HEK293T (cell line): Measurements from ENCODE around the gene PRKAR1B.

Source experiments
- CTCF ChIA-PET: fragments of 350-600 bp; formaldehyde crosslinking; extraction: SDS; loops from one replicate; lab custom pipeline; 2021; ENCODE audit warnings: antibody characterized with exemption, inconsistent platforms; lab: Yijun Ruan, JAX
- POLR2A ChIA-PET: fragments of 350-600 bp; formaldehyde crosslinking; extraction: SDS; loops from one replicate; lab custom pipeline; 2020; ENCODE audit warnings: antibody characterized with exemption, inconsistent platforms; lab: Yijun Ruan, JAX
- DNase-seq: peaks from one replicate; pipeline ENCODE4 v3.0.0; 2012; ENCODE audit warnings: mixed read lengths; ENCODE audit errors: extremely low spot score
- ARNT ChIP-seq: fragments of 450-650 bp; IDR thresholded peaks from 2 replicates; pipeline ENCODE4 v1.6.1; 2017; ENCODE audit warnings: mild to moderate bottlenecking
- BHLHE40 ChIP-seq: fragments of 450-650 bp; IDR thresholded peaks from 2 replicates; pipeline ENCODE4 v1.6.1; 2016; ENCODE audit warnings: mild to moderate bottlenecking, moderate library complexity, borderline replicate concordance
- CTBP1 ChIP-seq: fragments of 450-650 bp; IDR thresholded peaks from 2 replicates; pipeline ENCODE4 v1.6.1; 2016; ENCODE audit warnings: borderline replicate concordance
- ELF4 ChIP-seq: fragments of 450-650 bp; IDR thresholded peaks from 2 replicates; pipeline ENCODE4 v1.6.1; 2017; ENCODE audit warnings: antibody characterized with exemption
- FOXA1 ChIP-seq: fragments of 450-650 bp; IDR thresholded peaks from 2 replicates; pipeline ENCODE4 v1.6.1; 2016; ENCODE audit warnings: mild to moderate bottlenecking
- FOXK2 ChIP-seq: fragments of 450-650 bp; IDR thresholded peaks from 2 replicates; pipeline ENCODE4 v1.6.1; 2016; ENCODE audit warnings: mild to moderate bottlenecking
- FOXM1 ChIP-seq: fragments of 450-650 bp; IDR thresholded peaks from 2 replicates; pipeline ENCODE4 v1.6.1; 2017; ENCODE audit warnings: mild to moderate bottlenecking, borderline replicate concordance
- HDGF ChIP-seq: fragments of 450-650 bp; IDR thresholded peaks from 2 replicates; pipeline ENCODE4 v1.6.1; 2017; ENCODE audit warnings: antibody characterized with exemption, borderline replicate concordance
- L3MBTL2 ChIP-seq: fragments of 450-650 bp; conservative IDR thresholded peaks from 2 replicates; pipeline ENCODE4 v1.6.1; 2016; ENCODE audit warnings: mild to moderate bottlenecking
- LEF1 ChIP-seq: fragments of 450-650 bp; IDR thresholded peaks from 2 replicates; pipeline ENCODE4 v1.6.1; 2017; ENCODE audit warnings: mild to moderate bottlenecking, borderline replicate concordance
- NFRKB ChIP-seq: fragments of 450-650 bp; IDR thresholded peaks from 2 replicates; pipeline ENCODE4 v1.6.1; 2016; ENCODE audit warnings: mild to moderate bottlenecking, moderate library complexity
- PKNOX1 ChIP-seq: fragments of 450-650 bp; IDR thresholded peaks from 2 replicates; pipeline ENCODE4 v1.6.1; 2016
- SP1 ChIP-seq: fragments of 450-650 bp; IDR thresholded peaks from 2 replicates; pipeline ENCODE4 v1.6.1; 2017
- SUZ12 ChIP-seq: fragments of 450-650 bp; IDR thresholded peaks from 2 replicates; pipeline ENCODE4 v1.6.1; 2016; ENCODE audit warnings: mild to moderate bottlenecking
- TARDBP ChIP-seq: fragments of 450-650 bp; IDR thresholded peaks from 2 replicates; pipeline ENCODE4 v1.6.1; 2016
- ZNF384 ChIP-seq: fragments of 450-650 bp; IDR thresholded peaks from 2 replicates; pipeline ENCODE4 v1.6.1; 2016

The PRKAR1B gene

GRCh38 chr7:583410-584121 is 143.5 kb downstream of the PRKAR1B start:
- DNase-seq, result no peak
- ChIA-PET CTCF (no interaction called here), POLR2A (no interaction called here)
- TF ChIP-seq LEF1, result no peak
- no peak for TF ChIP-seq HDGF
- no peak for TF ChIP-seq CTBP1
- no peak for TF ChIP-seq SP1
- TF ChIP-seq TARDBP, result no peak
- no peak for TF ChIP-seq FOXK2
- TF ChIP-seq PKNOX1, result no peak
- no peak for TF ChIP-seq ARNT
- TF ChIP-seq NFRKB, result no peak
- TF ChIP-seq BHLHE40, result no peak
- TF ChIP-seq L3MBTL2, result no peak
- no peak for TF ChIP-seq ZNF384
- no peak for TF ChIP-seq FOXA1
- TF ChIP-seq SUZ12, result no peak
- no peak for TF ChIP-seq ELF4
- no peak for TF ChIP-seq FOXM1

- DNase-seq, result no peak
- TF ChIP-seq NFRKB (no peak), HDGF (no peak), ARNT (no peak), CTBP1 (no peak), SP1 (no peak), L3MBTL2 (no peak)
- POLR2A ChIA-PET, result no interaction called here
- CTCF ChIA-PET, result no interaction called here
These were observed 144.2 kb downstream of the PRKAR1B start for GRCh38 chr7:582931-583330.

GRCh38 chr7:582081-582835 is 144.8 kb downstream of the PRKAR1B start:
- TF ChIP-seq BHLHE40 (no peak), FOXK2 (no peak), NFRKB (no peak), ZNF384 (no peak), PKNOX1 (no peak), SP1 (no peak), LEF1 (no peak), FOXA1 (no peak), TARDBP (no peak), ELF4 (no peak), HDGF (no peak), FOXM1 (no peak), CTBP1 (no peak), SUZ12 (no peak), L3MBTL2 (no peak), ARNT (no peak)
- no peak for DNase-seq
- CTCF ChIA-PET, result no interaction called here
- POLR2A ChIA-PET, result no interaction called here

GRCh38 chr7:578386-578785 is 148.7 kb downstream of the PRKAR1B start:
- no peak for TF ChIP-seq ELF4
- TF ChIP-seq ZNF384, result no peak
- no peak for TF ChIP-seq FOXM1
- no peak for TF ChIP-seq LEF1
- no peak for TF ChIP-seq BHLHE40
- TF ChIP-seq FOXK2, result no peak
- TF ChIP-seq NFRKB, result no peak
- TF ChIP-seq TARDBP, result no peak
- no peak for TF ChIP-seq SP1
- no peak for TF ChIP-seq L3MBTL2
- no peak for TF ChIP-seq SUZ12
- no peak for TF ChIP-seq HDGF
- TF ChIP-seq FOXA1, result no peak
- TF ChIP-seq CTBP1, result no peak
- no peak for TF ChIP-seq ARNT
- TF ChIP-seq PKNOX1, result no peak

GRCh38 chr7:577741-578370 is 149.2 kb downstream of the PRKAR1B start:
- ChIA-PET CTCF (no interaction called here), POLR2A (no interaction called here)
- TF ChIP-seq CTBP1 (no peak), ZNF384 (no peak), FOXK2 (no peak), SUZ12 (no peak), NFRKB (no peak), FOXM1 (no peak), L3MBTL2 (no peak), FOXA1 (no peak)
- DNase-seq, result no peak

More at GRCh38 chr7:578386-578785, 148.7 kb downstream of the PRKAR1B start:
- no peak for DNase-seq
- CTCF ChIA-PET, result no interaction called here
- POLR2A ChIA-PET, result no interaction called here

- TF ChIP-seq NFRKB (no peak), BHLHE40 (no peak), SP1 (no peak), SUZ12 (no peak), CTBP1 (no peak)
- CTCF ChIA-PET, result no interaction called here
- DNase-seq, result no peak
- POLR2A ChIA-PET, result no interaction called here
These were observed 149.8 kb downstream of the PRKAR1B start for GRCh38 chr7:577278-577665.
